ENCODE data around the gene OMP. TPM values are rescaled to one million over a fixed set of nuclear protein-coding genes. Genes with fewer than 3 reads are reported as not detected.

Gene OMP
- total and polyA plus RNA-seq, 2 donors (not counting 1 experiment from before 2014, with no cell fraction given) = not detected

DNA sequence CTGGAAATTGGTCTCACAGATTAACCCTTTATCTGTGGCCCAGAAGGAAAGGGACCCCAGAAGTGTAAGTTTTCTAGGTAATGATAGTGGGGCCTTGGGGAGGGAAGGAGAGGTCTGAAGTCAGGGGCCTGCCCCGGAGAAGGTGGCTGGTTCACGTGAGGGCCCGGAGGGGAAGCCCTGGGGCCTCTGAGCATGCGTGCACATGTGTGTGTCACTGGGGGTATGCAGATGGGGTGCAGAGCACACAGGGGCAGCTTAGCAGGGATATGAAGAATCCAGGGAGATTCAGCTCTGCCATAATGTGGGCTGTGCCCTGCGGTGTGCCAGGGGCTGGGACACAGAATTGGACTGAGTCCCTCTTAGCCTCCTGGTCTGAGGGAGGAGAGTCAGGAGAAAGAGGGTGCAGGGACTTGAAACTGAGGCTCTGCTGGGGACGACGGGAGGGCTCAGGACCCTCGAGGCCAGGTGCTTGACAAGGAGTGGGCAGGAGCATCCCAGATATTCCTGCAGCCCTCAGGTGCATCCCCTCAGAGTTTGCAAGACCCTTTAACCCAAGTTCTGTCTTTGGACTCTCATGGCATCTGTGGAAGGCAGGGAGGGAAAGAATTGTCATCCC, 40.9 kb downstream of the OMP start:
- Histone ChIP-seq H4K20me1 (ENCODE audit: control insufficient read depth, insufficient read depth, low read length, poor library complexity, severe bottlenecking) (no peaks in the 10 kb centered on the region), H3K79me2 (ENCODE audit: control insufficient read depth, insufficient read depth, low read length) (no peaks in the 10 kb centered on the region), H3K27me3 (replicated peaks in 1 of 4; ENCODE audit: control extremely low read depth in 1 of 4, control insufficient read depth in 3 of 4, insufficient read depth in 4 of 4, low read length in 3 of 4) (peaks cover 0 to 20% (median 4%) of the 10 kb centered on the region in 4 experiments), H3K27ac (ENCODE audit: low read length in 2 of 2) (no peak overlapping the region), H3K36me3 (replicated peaks in 1 of 2; ENCODE audit: control extremely low read depth in 1 of 2, control insufficient read depth in 1 of 2, extremely low read depth in 1 of 2, insufficient read depth in 2 of 2, low read length in 1 of 2) (no peaks in the 10 kb centered on the region), H3K4me1 (ENCODE audit: control insufficient read depth in 2 of 2, insufficient read depth in 2 of 2, low read length in 2 of 2) (peaks cover 0 to 9% of the 10 kb centered on the region in 2 donors), H3K4me2 (replicated peaks; ENCODE audit: low read depth, low read length, poor library complexity, severe bottlenecking) (no peak overlapping the region), H2AFZ (ENCODE audit: insufficient read depth, low read depth, low read length, poor library complexity, severe bottlenecking) (no peak overlapping the region), H3K9me3 (ENCODE audit: control extremely low read depth in 1 of 3, control insufficient read depth in 2 of 3, insufficient read depth in 1 of 3, low read length in 2 of 3) (no peaks in the 10 kb centered on the region), H3K9ac (ENCODE audit: low read length) (no peak overlapping the region), H3K4me3 (ENCODE audit: control extremely low read depth in 1 of 5, extremely low read depth in 1 of 5, insufficient read depth in 1 of 5, low read depth in 2 of 5, low read length in 4 of 5) (no peak overlapping the region)
- CTCF ChIA-PET = interaction anchor here (1.2 kb wide), 1 partner anchor 15 kb away, joined by 3 read pairs; the partner anchor contains the start of gene MYO7A
- WGBS (ENCODE audit: insufficient coverage) = 84% methylated on average over 8 of the region's 8 CpGs
- intact Hi-C loops (cut with micrococcal nuclease) = no loop called here
- Mint-ChIP-seq H3K27ac (no peak overlapping the region), H3K9me3 (ENCODE audit: insufficient read depth) (no peaks in the 10 kb centered on the region), H3K4me3 (no peak overlapping the region), H3K4me1 (peaks cover 10% of the 10 kb centered on the region), H3K27me3 (peaks cover 28% of the 10 kb centered on the region)
- DNase-seq (no peak), ATAC-seq (ENCODE audit: low read depth) (no peak)
- POLR2A ChIA-PET = no interaction called here
- TF ChIP-seq CTCF (IDR thresholded peaks at IDR 0.05) (no peak), EZH2 (IDR thresholded peaks at IDR 0.05; ENCODE audit: borderline replicate concordance, insufficient read depth, low read depth, low read length, poor library complexity, severe bottlenecking) (no peak)

DNA sequence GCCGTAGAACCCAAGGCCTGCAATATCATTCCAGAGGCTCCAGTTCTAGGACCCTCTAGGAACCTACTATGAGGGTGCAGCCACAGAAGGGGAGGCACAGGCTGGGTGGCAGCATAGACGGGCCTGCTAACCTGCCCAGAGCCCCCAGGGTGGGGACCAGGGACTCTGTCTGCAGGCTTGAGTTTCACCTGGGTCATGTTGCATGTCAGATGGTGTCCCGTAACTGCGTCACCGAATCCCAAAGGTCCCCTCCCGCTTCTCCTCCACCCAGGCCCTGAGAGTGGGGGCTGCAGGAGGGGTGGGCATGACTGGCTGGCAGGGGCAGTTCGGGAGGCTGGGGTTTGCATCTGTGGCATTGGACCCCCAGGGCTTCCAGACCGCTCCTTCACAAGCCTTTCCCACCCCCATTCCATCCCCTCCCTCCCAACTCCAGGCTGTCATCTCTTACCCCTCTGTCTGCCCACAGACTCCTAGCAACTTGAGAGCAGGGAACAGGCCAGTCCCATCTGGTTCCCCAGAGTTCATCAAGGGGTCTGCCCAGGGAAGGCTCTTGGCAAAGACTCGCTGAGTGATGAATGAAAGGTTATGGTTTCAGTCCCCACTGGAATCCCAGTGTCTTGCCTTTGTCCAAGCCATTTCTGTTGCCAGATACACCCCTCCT, 41.7 kb downstream of the OMP start:
- H3K27ac ChIP-seq (ENCODE audit: low read length in 2 of 2) = no peak overlapping the region
- H3K27me3 Mint-ChIP-seq = peaks cover 20% of the 10 kb centered on the region
- H3K27ac Mint-ChIP-seq = no peak overlapping the region
- ChIA-PET CTCF (interaction anchor here (1.0 kb wide), 1 partner anchor 17 kb away, joined by 3 read pairs; no protein-coding TSS in a partner anchor), POLR2A (no interaction called here)
- no peaks in the 10 kb centered on the region for H4K20me1 ChIP-seq (ENCODE audit: control insufficient read depth, insufficient read depth, low read length, poor library complexity, severe bottlenecking)
- H3K4me1 Mint-ChIP-seq = peaks cover 7% of the 10 kb centered on the region
- no peak overlapping the region for H3K9ac ChIP-seq (ENCODE audit: low read length)
- no peak for ATAC-seq (ENCODE audit: low read depth)
- H3K79me2 ChIP-seq (ENCODE audit: control insufficient read depth, insufficient read depth, low read length) = no peaks in the 10 kb centered on the region
- no peak overlapping the region for H3K4me3 ChIP-seq (ENCODE audit: control extremely low read depth in 1 of 5, extremely low read depth in 1 of 5, insufficient read depth in 1 of 5, low read depth in 2 of 5, low read length in 4 of 5)
- no peaks in the 10 kb centered on the region for H3K9me3 ChIP-seq (ENCODE audit: control extremely low read depth in 1 of 3, control insufficient read depth in 2 of 3, insufficient read depth in 1 of 3, low read length in 2 of 3)
- no peaks in the 10 kb centered on the region for H3K36me3 ChIP-seq (replicated peaks in 1 of 2; ENCODE audit: control extremely low read depth in 1 of 2, control insufficient read depth in 1 of 2, extremely low read depth in 1 of 2, insufficient read depth in 2 of 2, low read length in 1 of 2)
- no peaks in the 10 kb centered on the region for H3K9me3 Mint-ChIP-seq (ENCODE audit: insufficient read depth)
- H3K4me2 ChIP-seq (replicated peaks; ENCODE audit: low read depth, low read length, poor library complexity, severe bottlenecking) = no peak overlapping the region
- intact Hi-C loops (cut with micrococcal nuclease) = no loop called here
- no peak overlapping the region for H2AFZ ChIP-seq (ENCODE audit: insufficient read depth, low read depth, low read length, poor library complexity, severe bottlenecking)
- no peak overlapping the region for H3K4me3 Mint-ChIP-seq
- no peak for TF ChIP-seq CTCF (IDR thresholded peaks at IDR 0.05)
- TF ChIP-seq EZH2 (IDR thresholded peaks at IDR 0.05; ENCODE audit: borderline replicate concordance, insufficient read depth, low read depth, low read length, poor library complexity, severe bottlenecking) = no peak
- peaks cover 0 to 9% of the 10 kb centered on the region in 2 donors for H3K4me1 ChIP-seq (ENCODE audit: control insufficient read depth in 2 of 2, insufficient read depth in 2 of 2, low read length in 2 of 2)
- 90% methylated on average over 8 of the region's 9 CpGs for WGBS (ENCODE audit: insufficient coverage)
- H3K27me3 ChIP-seq (replicated peaks in 1 of 4; ENCODE audit: control extremely low read depth in 1 of 4, control insufficient read depth in 3 of 4, insufficient read depth in 4 of 4, low read length in 3 of 4) = peaks cover 0 to 12% (median 1%) of the 10 kb centered on the region in 4 experiments
- DNase-seq = no peak
